ENCODE data around the gene STOML1.

DNA sequence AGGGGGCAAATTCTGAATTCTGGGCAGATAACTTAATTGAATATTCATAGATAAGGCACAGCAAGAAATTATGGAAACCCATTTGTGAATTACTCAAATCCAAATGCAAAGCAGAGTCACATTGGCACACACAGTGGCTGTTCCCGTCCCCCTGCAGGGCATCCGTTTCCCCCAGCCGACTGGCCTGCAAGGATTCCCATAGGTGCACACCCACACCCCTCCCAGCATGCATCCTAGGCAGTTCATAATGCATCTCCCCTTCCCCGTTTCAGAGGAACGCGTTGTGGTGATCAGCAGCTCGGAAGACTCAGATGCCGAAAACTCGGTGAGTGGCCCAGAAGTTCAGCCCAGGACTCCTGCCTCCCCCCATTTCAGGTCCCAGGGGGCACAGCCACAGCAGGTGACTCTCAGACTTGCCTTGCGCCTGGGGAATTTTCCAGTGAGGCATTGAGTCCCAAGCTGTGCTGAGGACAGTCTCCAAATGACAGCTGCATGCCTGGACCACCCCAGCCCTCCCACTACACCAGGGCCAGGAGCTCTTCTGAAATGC, 42.2 kb upstream of the STOML1 start:
- TF ChIP-seq, protein P1, sequence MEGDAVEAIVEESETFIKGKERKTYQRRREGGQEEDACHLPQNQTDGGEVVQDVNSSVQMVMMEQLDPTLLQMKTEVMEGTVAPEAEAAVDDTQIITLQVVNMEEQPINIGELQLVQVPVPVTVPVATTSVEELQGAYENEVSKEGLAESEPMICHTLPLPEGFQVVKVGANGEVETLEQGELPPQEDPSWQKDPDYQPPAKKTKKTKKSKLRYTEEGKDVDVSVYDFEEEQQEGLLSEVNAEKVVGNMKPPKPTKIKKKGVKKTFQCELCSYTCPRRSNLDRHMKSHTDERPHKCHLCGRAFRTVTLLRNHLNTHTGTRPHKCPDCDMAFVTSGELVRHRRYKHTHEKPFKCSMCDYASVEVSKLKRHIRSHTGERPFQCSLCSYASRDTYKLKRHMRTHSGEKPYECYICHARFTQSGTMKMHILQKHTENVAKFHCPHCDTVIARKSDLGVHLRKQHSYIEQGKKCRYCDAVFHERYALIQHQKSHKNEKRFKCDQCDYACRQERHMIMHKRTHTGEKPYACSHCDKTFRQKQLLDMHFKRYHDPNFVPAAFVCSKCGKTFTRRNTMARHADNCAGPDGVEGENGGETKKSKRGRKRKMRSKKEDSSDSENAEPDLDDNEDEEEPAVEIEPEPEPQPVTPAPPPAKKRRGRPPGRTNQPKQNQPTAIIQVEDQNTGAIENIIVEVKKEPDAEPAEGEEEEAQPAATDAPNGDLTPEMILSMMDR (IDR thresholded peaks at IDR 0.05 in 4 of 5, conservative IDR thresholded peaks at IDR 0.05 in 1 of 5): no peak
- no peak for TF ChIP-seq POLR2A (IDR thresholded peaks at IDR 0.05)

Measured in gastrocnemius medialis (tissue), 4 donors.